GM12878 (cell line): ENCODE data around the gene CAND1. TPM values are rescaled to one million over a fixed set of nuclear protein-coding genes. Genes with fewer than 3 reads are reported as not detected.

Experiments
- ATAC-seq: fragments of 200-7000 bp; cut with Tn5 transposase; 3 replicates; pipeline ENCODE4 v1.9.1; 2020; ENCODE audit warnings: mild to moderate bottlenecking, moderate library complexity
- BruUV-seq: library from RNA; stranded (reverse); fragments of 400-500 nt; replicated peaks from 2 replicates; lab custom pipeline; 2021; lab: Mats Ljungman, UMichigan
- CTCF ChIA-PET: fragments of 300-600 bp; sonication (Branson Sonifier 250); formaldehyde crosslinking; extraction: SDS; loops from one replicate; lab custom pipeline; 2021; ENCODE audit warnings: inconsistent platforms; lab: Yijun Ruan, JAX
- POLR2A ChIA-PET: fragments of 350-600 bp; formaldehyde crosslinking; extraction: SDS; loops from one replicate; lab custom pipeline; 2021; ENCODE audit warnings: inconsistent platforms; lab: Charles Lee
- RAD21 ChIA-PET: fragments of 300-600 bp; sonication (Branson Sonifier 250); formaldehyde crosslinking; loops from one replicate; lab custom pipeline; 2023; ENCODE audit warnings: antibody characterized with exemption; ENCODE audit not compliant: unreplicated experiment; lab: Charles Lee
- SMC1A ChIA-PET: fragments of 300-600 bp; sonication (Branson Sonifier 250); formaldehyde crosslinking; loops from one replicate; lab custom pipeline; 2023; ENCODE audit not compliant: unreplicated experiment, uncharacterized antibody; lab: Charles Lee
- DNase-seq: peaks from one replicate; pipeline ENCODE4 v3.0.0-alpha.2; 2011; ENCODE audit warnings: low read depth, low spot score
- FAIRE-seq: peaks from 3 replicates; lab custom pipeline; 2011; peaks lifted over from hg19 to GRCh38; lab: Jason Lieb, UNC
- H2AFZ ChIP-seq: 2 replicates; pipeline ENCODE4 v1.6.0; 2011; ENCODE audit warnings: low read depth, low read length, control low read depth; ENCODE audit not compliant: control insufficient read depth
- H3K27ac ChIP-seq: 2 replicates; pipeline ENCODE4 v1.5.1; 2011; ENCODE audit warnings: control low read depth; ENCODE audit not compliant: control insufficient read depth, insufficient read depth
- H3K27me3 ChIP-seq, 2 experiments: replicated peaks in 1 of 2; 2 replicates each; pipeline versions ENCODE4 v1.6.0 to v1.6.1; 2011; ENCODE audit warnings: low read length in 1 of 2; ENCODE audit not compliant: control insufficient read depth in 2 of 2, insufficient read depth in 2 of 2
- H3K36me3 ChIP-seq, 2 experiments: 2 replicates each; pipeline ENCODE4 v1.5.1; 2011; ENCODE audit warnings: low read length in 1 of 2; ENCODE audit not compliant: control insufficient read depth in 2 of 2, insufficient read depth in 2 of 2
- H3K4me1 ChIP-seq: 2 replicates; pipeline ENCODE4 v1.6.1; 2011; ENCODE audit warnings: mild to moderate bottlenecking, low read length, moderate library complexity, mixed read lengths; ENCODE audit not compliant: control insufficient read depth, insufficient read depth
- H3K4me2 ChIP-seq: 2 replicates; pipeline ENCODE4 v1.6.0; 2011; ENCODE audit warnings: control low read depth; ENCODE audit not compliant: control insufficient read depth, insufficient read depth
- H3K4me3 ChIP-seq: fragments of 200-600 bp; sonication (generic); 2 replicates; pipeline ENCODE4 v1.5.1; 2016
- H3K79me2 ChIP-seq: 2 replicates; pipeline ENCODE4 v1.6.0; 2011; ENCODE audit warnings: low read length; ENCODE audit not compliant: control insufficient read depth, insufficient read depth
- H3K9ac ChIP-seq: 2 replicates; pipeline ENCODE4 v1.8.0; 2011; ENCODE audit warnings: low read length, control low read depth, mixed read lengths; ENCODE audit not compliant: control insufficient read depth, insufficient read depth
- H3K9me3 ChIP-seq: replicated peaks from 3 replicates; pipeline ENCODE4 v1.5.1; 2011; ENCODE audit warnings: mild to moderate bottlenecking, low read length; ENCODE audit not compliant: control insufficient read depth, insufficient read depth
- H4K20me1 ChIP-seq: 2 replicates; pipeline ENCODE4 v1.6.0; 2011; ENCODE audit not compliant: control insufficient read depth, insufficient read depth
- BACH1 ChIP-seq: fragments of 450-650 bp; IDR thresholded peaks from 2 replicates; pipeline ENCODE4 v1.6.1; 2017; ENCODE audit warnings: mild to moderate bottlenecking, borderline replicate concordance
- PAX5 ChIP-seq: IDR thresholded peaks from 2 replicates; pipeline ENCODE4 v1.6.1; 2011; ENCODE audit warnings: low read depth, low read length, borderline replicate concordance
- SMARCA5 ChIP-seq: fragments of 450-650 bp; IDR thresholded peaks from 2 replicates; pipeline ENCODE4 v1.6.1; 2017; ENCODE audit warnings: mild to moderate bottlenecking
- SPI1 ChIP-seq: IDR thresholded peaks from 2 replicates; pipeline ENCODE4 v1.6.1; 2011; ENCODE audit warnings: low read depth, mild to moderate bottlenecking, low read length, moderate library complexity, borderline replicate concordance; ENCODE audit not compliant: insufficient read depth
- SREBF2 ChIP-seq: IDR thresholded peaks from 2 replicates; pipeline ENCODE4 v1.6.1; 2012; ENCODE audit warnings: mild to moderate bottlenecking, low read length
- SUPT20H ChIP-seq: IDR thresholded peaks from 2 replicates; pipeline ENCODE4 v1.6.1; 2011; ENCODE audit warnings: low read depth, mild to moderate bottlenecking, low read length, moderate library complexity, borderline replicate concordance; ENCODE audit not compliant: control insufficient read depth
- TCF3 ChIP-seq: IDR thresholded peaks from 2 replicates; pipeline ENCODE4 v1.6.1; 2012; ENCODE audit warnings: low read depth, mild to moderate bottlenecking, low read length, borderline replicate concordance; ENCODE audit not compliant: insufficient read depth
- YY1 ChIP-seq: IDR thresholded peaks from 2 replicates; pipeline ENCODE4 v1.6.1; 2011; ENCODE audit warnings: low read depth, mild to moderate bottlenecking, low read length
- in situ Hi-C: fragments of 300-500 bp; cut with MboI; formaldehyde crosslinking; loops from 9 replicates; pipeline ENCODE4 v1.14.3; 2018; ENCODE audit warnings: mixed read lengths
- intact Hi-C: fragments of 100-400 bp; cut with micrococcal nuclease; formaldehyde crosslinking; loops from one replicate; pipeline ENCODE4 v1.14.2; 2022; ENCODE audit not compliant: unreplicated experiment
- polyA plus RNA-seq, 11 experiments: library from polyadenylated mRNA; depleted of rRNA in 4 of 11; unstranded in 6 of 11; stranded (reverse) in 5 of 11; fragments of >200 nt; fragmentation: Nextera tagmentation in 4 of 11; fragmentation: Illumina TruSeq in 1 of 11; extraction: Ambion mirVana in 4 of 11; extraction: Trizol in 1 of 11; gene quantifications; 1 replicate in 1 of 11; 2 replicates in 10 of 11; pipeline versions ENCODE4 v1.2.1 to v1.2.3, GENCODE V29; 2011 to 2016; ENCODE audit warnings: inconsistent platforms in 2 of 11, missing spikeins in 2 of 11, low read depth in 1 of 11
- total RNA-seq, 4 experiments: library from RNA; depleted of rRNA in 3 of 4; stranded (reverse); fragments of >200 nt in 3 of 4; fragmentation: Illumina TruSeq in 1 of 4; extraction: Trizol in 1 of 4; gene quantifications; 2 replicates each; pipeline versions ENCODE4 v1.2.1 to v1.2.3, GENCODE V29; 2013 to 2021
- TF ChIP-seq, protein P1 (sequence below): fragments of 450-650 bp; IDR thresholded peaks from 2 replicates; pipeline ENCODE4 v1.6.1; 2017; ENCODE audit warnings: antibody characterized with exemption, mild to moderate bottlenecking, moderate library complexity
- TF ChIP-seq, protein P2 (sequence below): IDR thresholded peaks from 2 replicates; pipeline ENCODE4 v1.6.1; 2012; ENCODE audit warnings: low read depth, low read length, improper control_type of control experiment
- TF ChIP-seq, protein P3 (sequence below): fragments of 450-650 bp; IDR thresholded peaks from 2 replicates; pipeline ENCODE4 v1.6.1; 2018; ENCODE audit warnings: mild to moderate bottlenecking, low read depth, moderate library complexity; ENCODE audit not compliant: partially characterized antibody

The CAND1 gene
- total and polyA plus RNA-seq, 10 of the 15 experiments (the other 5 are each of a cell fraction or from before 2014, with no cell fraction given) = 34.5 to 213 (median 96.0) TPM

DNA sequence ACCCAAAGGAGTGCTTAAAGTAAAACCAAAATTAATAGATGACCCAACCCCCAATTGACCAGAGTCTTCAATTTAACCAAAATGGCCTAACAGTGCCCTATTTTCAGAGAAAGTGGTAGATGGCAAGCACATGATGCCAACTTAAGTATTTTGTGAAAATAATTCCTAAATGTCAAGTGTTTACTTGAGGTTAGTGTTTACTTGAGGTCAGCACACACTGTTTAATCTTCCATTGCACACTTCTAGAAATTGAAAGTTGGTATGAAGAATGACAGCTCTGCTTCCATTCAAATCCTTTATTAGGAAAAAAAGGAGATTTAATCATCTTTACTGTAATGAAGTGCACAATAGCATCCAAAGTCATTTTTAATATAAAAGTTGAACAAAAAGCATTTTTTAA, 25.9 kb upstream of the CAND1 start:
- H3K27me3 ChIP-seq = no peaks in the 10 kb centered on the region
- no peak overlapping the region for H2AFZ ChIP-seq
- TF ChIP-seq, protein P1, sequence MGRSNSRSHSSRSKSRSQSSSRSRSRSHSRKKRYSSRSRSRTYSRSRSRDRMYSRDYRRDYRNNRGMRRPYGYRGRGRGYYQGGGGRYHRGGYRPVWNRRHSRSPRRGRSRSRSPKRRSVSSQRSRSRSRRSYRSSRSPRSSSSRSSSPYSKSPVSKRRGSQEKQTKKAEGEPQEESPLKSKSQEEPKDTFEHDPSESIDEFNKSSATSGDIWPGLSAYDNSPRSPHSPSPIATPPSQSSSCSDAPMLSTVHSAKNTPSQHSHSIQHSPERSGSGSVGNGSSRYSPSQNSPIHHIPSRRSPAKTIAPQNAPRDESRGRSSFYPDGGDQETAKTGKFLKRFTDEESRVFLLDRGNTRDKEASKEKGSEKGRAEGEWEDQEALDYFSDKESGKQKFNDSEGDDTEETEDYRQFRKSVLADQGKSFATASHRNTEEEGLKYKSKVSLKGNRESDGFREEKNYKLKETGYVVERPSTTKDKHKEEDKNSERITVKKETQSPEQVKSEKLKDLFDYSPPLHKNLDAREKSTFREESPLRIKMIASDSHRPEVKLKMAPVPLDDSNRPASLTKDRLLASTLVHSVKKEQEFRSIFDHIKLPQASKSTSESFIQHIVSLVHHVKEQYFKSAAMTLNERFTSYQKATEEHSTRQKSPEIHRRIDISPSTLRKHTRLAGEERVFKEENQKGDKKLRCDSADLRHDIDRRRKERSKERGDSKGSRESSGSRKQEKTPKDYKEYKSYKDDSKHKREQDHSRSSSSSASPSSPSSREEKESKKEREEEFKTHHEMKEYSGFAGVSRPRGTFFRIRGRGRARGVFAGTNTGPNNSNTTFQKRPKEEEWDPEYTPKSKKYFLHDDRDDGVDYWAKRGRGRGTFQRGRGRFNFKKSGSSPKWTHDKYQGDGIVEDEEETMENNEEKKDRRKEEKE = no peak
- TF ChIP-seq BACH1 = no peak
- no peak for TF ChIP-seq YY1
- TF ChIP-seq, protein P2, sequence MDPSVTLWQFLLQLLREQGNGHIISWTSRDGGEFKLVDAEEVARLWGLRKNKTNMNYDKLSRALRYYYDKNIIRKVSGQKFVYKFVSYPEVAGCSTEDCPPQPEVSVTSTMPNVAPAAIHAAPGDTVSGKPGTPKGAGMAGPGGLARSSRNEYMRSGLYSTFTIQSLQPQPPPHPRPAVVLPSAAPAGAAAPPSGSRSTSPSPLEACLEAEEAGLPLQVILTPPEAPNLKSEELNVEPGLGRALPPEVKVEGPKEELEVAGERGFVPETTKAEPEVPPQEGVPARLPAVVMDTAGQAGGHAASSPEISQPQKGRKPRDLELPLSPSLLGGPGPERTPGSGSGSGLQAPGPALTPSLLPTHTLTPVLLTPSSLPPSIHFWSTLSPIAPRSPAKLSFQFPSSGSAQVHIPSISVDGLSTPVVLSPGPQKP = no peak
- TF ChIP-seq SMARCA5 = no peak
- no peak for TF ChIP-seq PAX5
- TF ChIP-seq SREBF2 = no peak
- TF ChIP-seq SPI1 = no peak
- TF ChIP-seq SUPT20H = no peak
- TF ChIP-seq, protein P3, sequence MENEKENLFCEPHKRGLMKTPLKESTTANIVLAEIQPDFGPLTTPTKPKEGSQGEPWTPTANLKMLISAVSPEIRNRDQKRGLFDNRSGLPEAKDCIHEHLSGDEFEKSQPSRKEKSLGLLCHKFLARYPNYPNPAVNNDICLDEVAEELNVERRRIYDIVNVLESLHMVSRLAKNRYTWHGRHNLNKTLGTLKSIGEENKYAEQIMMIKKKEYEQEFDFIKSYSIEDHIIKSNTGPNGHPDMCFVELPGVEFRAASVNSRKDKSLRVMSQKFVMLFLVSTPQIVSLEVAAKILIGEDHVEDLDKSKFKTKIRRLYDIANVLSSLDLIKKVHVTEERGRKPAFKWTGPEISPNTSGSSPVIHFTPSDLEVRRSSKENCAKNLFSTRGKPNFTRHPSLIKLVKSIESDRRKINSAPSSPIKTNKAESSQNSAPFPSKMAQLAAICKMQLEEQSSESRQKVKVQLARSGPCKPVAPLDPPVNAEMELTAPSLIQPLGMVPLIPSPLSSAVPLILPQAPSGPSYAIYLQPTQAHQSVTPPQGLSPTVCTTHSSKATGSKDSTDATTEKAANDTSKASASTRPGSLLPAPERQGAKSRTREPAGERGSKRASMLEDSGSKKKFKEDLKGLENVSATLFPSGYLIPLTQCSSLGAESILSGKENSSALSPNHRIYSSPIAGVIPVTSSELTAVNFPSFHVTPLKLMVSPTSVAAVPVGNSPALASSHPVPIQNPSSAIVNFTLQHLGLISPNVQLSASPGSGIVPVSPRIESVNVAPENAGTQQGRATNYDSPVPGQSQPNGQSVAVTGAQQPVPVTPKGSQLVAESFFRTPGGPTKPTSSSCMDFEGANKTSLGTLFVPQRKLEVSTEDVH = no peak
- TF ChIP-seq TCF3 = no peak
- intact Hi-C loops = no loop called here
- FAIRE-seq (no peak), DNase-seq (no peak), ATAC-seq (no peak)
- H3K27ac ChIP-seq = no peak overlapping the region
- no peak overlapping the region for H3K9ac ChIP-seq
- H3K79me2 ChIP-seq = no peaks in the 10 kb centered on the region
- no peaks in the 10 kb centered on the region for H3K4me1 ChIP-seq
- H3K4me3 ChIP-seq = no peak overlapping the region
- H3K9me3 ChIP-seq = no peaks in the 10 kb centered on the region
- ChIA-PET POLR2A (no interaction called here), CTCF (no interaction called here), RAD21 (no interaction called here), SMC1A (no interaction called here)
- no peaks in the 10 kb centered on the region for H3K36me3 ChIP-seq
- BruUV-seq = no TSS peak
- in situ Hi-C loops = no loop called here
- H3K4me2 ChIP-seq = no peak overlapping the region
- no peaks in the 10 kb centered on the region for H4K20me1 ChIP-seq
